IPS-20b (cell line): ENCODE measurements around the gene HOXB8.

Experiments
- H3K27ac ChIP-seq: one replicate; pipeline ENCODE4 v1.5.1; 2013; ENCODE audit warnings: low read length
- H3K27me3 ChIP-seq: 2 replicates; pipeline ENCODE4 v1.6.1; 2013; ENCODE audit warnings: mild to moderate bottlenecking, low read length, inconsistent platforms; ENCODE audit not compliant: insufficient read depth
- H3K36me3 ChIP-seq: 2 replicates; pipeline ENCODE4 v1.6.1; 2013; ENCODE audit warnings: low read depth, mild to moderate bottlenecking, inconsistent platforms, low read length, moderate library complexity; ENCODE audit not compliant: insufficient read depth
- H3K4me1 ChIP-seq: 2 replicates; pipeline ENCODE4 v1.6.1; 2013; ENCODE audit warnings: mild to moderate bottlenecking, control low read depth, inconsistent platforms, low read length, moderate library complexity; ENCODE audit not compliant: insufficient read depth
- H3K4me3 ChIP-seq: 2 replicates; pipeline ENCODE4 v1.5.1; 2013; ENCODE audit warnings: mild to moderate bottlenecking, low read length, inconsistent platforms
- H3K9ac ChIP-seq: 2 replicates; pipeline ENCODE4 v1.6.1; 2013; ENCODE audit warnings: low read depth, mild to moderate bottlenecking, inconsistent platforms, low read length, moderate library complexity
- H3K9me3 ChIP-seq: 2 replicates; pipeline ENCODE4 v1.6.1; 2013; ENCODE audit warnings: mild to moderate bottlenecking, low read depth, low read length, inconsistent platforms; ENCODE audit not compliant: insufficient read depth

The HOXB8 gene

DNA sequence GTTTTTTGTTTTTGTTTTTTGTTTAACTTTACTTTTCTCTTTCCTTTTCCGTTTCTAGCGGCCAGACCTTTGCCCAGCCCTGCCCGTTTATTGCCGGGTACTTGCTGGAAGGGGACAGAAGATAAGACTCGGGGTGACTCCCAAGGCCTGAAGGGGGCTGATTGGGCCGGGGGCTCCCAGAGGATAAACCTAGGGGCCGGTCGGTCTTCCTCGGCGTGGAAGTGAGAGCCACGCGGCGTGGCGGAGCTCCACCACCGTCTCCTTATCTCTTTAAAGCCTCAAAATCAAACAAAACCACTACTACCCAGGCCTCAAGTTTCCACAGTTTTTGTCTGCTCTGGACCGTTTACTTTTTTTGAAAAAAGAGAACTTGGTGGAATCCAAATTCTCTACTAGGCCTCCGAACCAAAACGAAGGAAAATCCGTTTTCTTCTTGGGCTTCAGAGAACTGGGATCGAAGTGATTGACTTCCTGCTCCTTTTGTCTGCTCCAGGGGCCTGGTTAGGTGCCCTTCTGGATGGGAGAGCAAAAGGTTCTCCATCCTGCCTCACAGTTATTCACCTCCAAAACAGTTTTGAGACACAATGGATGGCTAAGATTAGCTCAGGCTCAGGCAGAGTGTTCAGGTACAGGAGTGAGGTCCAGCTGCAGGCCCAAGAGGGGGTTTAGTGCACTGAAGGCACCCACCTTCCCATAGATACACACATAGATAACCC, 19.6 kb upstream of the HOXB8 start:
- H3K9ac ChIP-seq = no peak overlapping the region
- no peaks in the 10 kb centered on the region for H3K36me3 ChIP-seq

DNA sequence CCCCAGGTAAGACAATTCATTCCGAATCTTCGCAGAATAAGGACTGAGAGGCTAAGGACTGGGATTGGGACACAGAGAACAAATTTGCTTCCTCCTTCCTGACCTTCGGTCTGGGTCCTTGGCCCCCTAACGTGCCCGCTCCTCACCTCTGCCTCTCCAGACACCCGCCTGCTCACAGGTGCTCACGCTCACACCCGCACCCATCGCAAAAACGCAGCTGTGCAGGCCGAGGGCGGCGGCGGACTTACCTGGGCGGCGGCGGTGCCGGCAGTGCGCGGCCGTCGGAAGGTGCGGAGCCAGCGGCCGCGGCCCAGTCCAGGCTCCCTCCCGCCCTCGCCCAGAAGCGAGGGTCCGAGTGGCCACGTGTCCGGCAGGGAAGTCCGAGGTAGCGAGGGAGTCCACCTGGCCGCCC, 18.2 kb upstream of the HOXB8 start:
- no peaks in the 10 kb centered on the region for H3K4me1 ChIP-seq
- peaks cover 16% of the 10 kb centered on the region; the same call in 1 of the 2 replicates for H3K9me3 ChIP-seq
- H3K27me3 ChIP-seq = peaks cover 100% of the 10 kb centered on the region
- no peak overlapping the region for H3K27ac ChIP-seq
- H3K4me3 ChIP-seq = no peak overlapping the region
- H3K36me3 ChIP-seq = no peaks in the 10 kb centered on the region
- no peak overlapping the region for H3K9ac ChIP-seq

More for the DNA sequence above, 19.6 kb upstream of the HOXB8 start:
- H3K9me3 ChIP-seq = peaks cover 16% of the 10 kb centered on the region; the same call in 1 of the 2 replicates
- no peak overlapping the region for H3K27ac ChIP-seq
- H3K4me1 ChIP-seq = no peaks in the 10 kb centered on the region
- H3K4me3 ChIP-seq = no peak overlapping the region
- peaks cover 100% of the 10 kb centered on the region for H3K27me3 ChIP-seq

DNA sequence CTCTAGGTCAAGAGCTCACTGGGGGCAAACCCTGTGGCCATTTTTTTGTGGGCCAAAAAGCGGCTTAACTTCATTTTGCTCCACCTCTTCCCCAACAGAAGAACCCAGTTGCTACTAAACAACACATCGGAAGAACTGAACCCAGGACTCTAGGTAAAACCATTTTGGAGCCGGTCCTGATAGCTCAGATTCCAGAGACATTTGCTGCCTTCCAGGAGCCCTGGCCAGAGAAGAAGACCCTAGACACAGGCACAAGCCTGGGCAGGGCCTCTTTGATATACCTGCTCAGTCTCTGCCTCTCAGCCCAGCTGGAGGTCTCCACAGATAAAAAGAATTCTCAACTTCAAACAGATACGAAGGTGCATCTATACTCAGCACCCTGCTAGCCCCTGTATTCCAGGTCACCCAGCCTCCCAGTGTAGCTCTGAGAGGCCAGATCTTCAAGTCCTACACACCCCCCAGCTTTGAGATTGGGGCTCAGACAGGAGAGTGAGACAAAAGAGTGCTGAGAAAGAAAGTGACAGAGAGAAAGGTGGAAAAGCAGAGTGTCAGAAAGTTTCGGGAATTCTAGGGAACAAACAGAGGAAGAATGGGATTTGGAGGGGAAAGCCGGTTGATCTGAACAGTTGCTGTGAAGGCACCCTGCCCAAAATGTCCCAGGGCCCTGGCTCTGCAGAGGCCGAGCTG, 17.6 kb upstream of the HOXB8 start:
- Histone ChIP-seq H3K27me3 (peaks cover 100% of the 10 kb centered on the region), H3K27ac (no peak overlapping the region), H3K4me1 (no peaks in the 10 kb centered on the region), H3K36me3 (no peaks in the 10 kb centered on the region), H3K9ac (no peak overlapping the region), H3K4me3 (no peak overlapping the region), H3K9me3 (peaks cover 16% of the 10 kb centered on the region; the same call in 1 of the 2 replicates)

DNA sequence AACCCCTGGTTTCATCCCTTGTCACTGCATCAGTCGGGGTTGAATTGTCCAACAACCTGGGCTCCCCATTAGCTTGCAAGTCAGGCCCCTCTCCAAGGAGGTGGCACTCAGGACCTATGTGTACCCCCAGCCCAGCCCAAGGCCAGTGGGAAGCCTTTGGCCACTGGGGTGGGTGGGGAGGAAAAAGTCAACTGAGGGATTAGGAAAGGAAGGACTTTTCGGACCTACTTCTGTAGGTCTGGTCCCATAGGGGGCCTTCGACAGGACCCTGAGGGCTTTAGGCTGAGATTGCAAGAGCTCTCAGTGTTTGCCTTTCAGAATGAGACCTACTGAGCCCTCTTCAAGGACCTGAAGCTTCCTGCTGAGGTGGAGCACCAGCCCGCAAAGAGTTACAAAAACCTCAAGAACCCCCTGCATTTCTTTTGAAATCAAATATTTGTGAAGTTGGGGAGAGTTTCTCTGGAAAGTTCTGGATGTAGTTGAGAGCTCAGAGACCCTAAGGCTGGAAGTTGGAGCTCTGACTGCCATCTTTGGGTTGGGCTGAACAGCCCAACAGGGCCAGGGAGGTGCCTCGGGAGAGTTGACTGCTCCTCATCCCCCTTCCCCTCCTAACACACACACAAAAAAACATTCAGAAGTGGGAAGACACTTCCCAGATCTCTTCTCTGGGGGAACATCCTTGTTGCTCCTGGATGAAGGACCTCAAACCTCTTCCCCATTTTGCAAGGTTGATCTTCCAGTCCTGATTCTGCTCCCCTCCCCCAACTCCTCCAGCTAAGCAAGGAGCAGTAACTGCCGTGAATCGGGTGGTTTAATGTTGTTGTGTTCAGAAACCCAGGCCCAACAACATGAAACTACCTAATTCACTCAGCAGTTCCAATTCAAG, 16.8 kb upstream of the HOXB8 start:
- Histone ChIP-seq H3K4me3 (no peak overlapping the region), H3K27me3 (peaks cover 100% of the 10 kb centered on the region), H3K4me1 (no peaks in the 10 kb centered on the region), H3K9me3 (peaks cover 16% of the 10 kb centered on the region; the same call in 1 of the 2 replicates), H3K27ac (no peak overlapping the region), H3K9ac (no peak overlapping the region), H3K36me3 (no peaks in the 10 kb centered on the region)

DNA sequence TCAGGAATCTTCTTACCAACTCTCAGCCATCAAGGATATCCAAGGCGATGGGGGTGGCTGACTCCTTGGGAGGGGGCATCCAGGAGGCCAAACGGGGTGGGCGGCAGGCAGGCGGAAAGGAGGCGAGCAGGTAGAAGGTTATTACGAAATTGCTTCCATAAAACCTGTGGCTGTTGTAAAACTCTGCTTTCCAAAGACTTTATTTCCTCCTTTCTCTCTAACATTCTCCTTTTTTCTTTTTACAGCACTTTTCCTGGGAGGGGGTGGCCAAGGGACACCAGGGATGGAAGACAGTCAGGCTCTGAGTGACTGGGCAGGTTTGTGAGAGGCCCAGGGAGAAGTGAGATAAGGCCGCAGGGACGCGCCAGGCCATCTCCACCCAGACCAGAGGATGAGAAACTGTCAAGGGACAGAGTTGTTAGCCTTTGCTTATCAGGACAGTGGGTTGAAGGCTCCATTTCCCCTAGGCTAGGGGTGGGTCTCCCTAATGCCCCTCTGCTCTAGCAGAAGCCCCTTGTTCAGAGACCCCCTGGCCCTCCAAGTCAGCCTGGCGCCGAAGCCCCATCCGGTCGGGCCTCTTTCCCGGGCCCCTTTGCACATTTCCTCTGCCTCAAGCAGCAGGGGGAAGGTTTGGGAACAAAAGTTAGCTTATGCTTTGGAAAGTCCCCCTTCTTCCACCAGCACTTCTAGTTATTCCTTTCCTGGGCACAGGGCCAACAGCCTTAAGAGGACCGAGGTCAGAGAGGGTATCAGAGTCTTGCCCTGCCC, 16.0 kb upstream of the HOXB8 start:
- H3K27me3 ChIP-seq = peaks cover 100% of the 10 kb centered on the region
- H3K4me3 ChIP-seq = no peak overlapping the region
- no peaks in the 10 kb centered on the region for H3K4me1 ChIP-seq
- no peaks in the 10 kb centered on the region for H3K36me3 ChIP-seq
- H3K27ac ChIP-seq = no peak overlapping the region
- H3K9me3 ChIP-seq = peaks cover 16% of the 10 kb centered on the region; the same call in 1 of the 2 replicates
- no peak overlapping the region for H3K9ac ChIP-seq

DNA sequence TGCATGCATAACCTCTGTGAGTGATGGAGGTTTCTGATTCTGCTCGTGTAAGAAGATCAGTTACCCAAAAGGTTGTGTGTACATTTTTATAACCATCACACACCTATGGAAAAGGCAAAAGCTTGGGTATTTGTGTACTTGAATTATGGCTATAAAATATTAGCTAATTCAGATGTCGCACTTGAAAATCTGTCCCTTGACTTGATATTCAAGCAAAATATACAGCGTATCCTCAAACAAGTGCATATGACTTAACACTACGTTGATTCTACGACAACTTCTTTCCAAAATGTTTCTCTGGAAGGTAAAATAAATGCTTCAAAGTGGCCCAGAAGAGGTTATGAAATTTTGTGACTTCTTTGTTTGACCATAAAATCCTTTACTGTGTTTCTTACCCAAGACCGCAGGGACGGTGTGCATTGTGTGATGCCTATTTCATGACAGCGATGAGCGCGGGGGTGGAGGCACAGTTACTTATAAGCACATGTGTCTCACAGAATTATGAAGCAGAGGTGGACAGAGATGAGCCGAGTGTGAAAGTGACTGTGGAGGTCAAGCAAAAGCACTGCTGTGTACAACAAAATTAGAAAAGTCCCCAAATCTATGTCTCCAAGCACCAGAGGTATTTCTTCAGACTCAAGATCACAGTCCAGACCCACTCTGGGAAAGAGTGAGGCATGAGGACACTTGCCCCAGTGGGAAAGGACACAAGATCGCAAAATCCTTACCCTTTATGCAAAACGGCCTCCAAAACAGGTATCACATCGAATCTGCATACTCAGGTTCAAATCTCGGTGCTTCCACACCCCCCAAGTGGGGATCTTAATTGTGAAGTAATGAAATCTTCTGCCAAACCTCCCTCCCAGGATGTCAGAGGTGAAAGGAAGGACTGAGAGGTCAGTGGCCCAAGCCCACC, 15.2 kb upstream of the HOXB8 start:
- Histone ChIP-seq H3K4me3 (no peak overlapping the region), H3K27ac (no peak overlapping the region), H3K9ac (no peak overlapping the region), H3K36me3 (no peaks in the 10 kb centered on the region), H3K27me3 (peaks cover 100% of the 10 kb centered on the region), H3K4me1 (no peaks in the 10 kb centered on the region), H3K9me3 (peaks cover 16% of the 10 kb centered on the region; the same call in 1 of the 2 replicates)

DNA sequence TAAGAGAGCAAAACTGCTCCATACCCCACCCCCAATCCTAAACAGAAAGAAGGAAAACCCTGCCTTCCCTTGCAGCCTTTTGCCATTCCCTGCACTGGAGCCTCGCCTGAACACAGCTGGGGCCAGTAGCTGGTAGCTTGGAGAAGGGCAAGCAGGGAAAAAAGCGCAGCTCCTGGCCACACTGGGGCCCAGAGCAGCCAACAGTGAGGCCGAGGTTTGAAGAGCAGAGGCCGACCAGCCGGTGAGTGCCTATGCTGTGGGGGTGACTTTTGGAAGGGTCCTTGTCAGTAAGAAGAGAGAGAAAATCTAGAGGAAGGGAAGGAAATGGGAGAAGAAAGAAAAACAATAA, 14.3 kb upstream of the HOXB8 start:
- Histone ChIP-seq H3K9ac (no peak overlapping the region), H3K27me3 (peaks cover 100% of the 10 kb centered on the region), H3K27ac (no peak overlapping the region), H3K4me1 (no peaks in the 10 kb centered on the region), H3K4me3 (no peak overlapping the region), H3K36me3 (no peaks in the 10 kb centered on the region), H3K9me3 (peaks cover 16% of the 10 kb centered on the region; the same call in 1 of the 2 replicates)

DNA sequence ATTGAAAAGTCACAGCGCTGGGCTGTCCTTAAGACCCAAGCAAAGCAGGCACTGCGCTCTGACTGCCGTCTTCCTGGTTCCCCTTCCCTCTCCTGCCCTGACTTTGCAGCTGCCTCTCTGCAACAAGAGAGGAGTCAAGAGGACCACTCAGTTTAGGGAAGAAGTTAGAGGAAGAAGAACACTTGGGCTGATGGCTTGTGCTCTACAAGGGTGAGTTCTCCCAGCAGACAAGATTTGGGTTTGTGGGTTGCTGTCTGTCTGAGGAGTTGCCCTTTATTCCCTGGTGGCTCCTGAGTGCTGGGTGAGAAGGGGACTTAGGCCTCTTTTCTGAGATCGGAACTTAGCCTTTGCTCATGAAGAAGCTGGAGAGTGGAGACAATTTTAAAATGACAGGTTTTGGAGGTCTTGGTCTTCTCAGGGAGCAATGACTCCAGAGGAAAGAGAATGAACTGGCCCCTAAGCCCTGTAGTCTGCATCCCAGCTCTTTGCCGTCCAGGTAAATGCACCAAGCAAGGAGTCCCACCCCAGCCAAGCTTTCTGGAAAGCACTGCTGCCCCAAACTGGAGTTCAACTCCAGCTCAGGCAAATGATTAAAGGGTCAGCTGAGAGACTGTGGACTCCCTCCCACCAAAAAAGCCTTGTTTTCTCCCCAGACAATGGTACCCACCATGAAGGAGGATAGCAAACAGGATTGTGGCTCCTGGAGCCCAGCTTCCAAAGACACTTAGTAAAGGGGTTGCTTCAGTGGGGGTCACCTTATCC, 13.7 kb upstream of the HOXB8 start:
- H3K4me3 ChIP-seq = no peak overlapping the region

DNA sequence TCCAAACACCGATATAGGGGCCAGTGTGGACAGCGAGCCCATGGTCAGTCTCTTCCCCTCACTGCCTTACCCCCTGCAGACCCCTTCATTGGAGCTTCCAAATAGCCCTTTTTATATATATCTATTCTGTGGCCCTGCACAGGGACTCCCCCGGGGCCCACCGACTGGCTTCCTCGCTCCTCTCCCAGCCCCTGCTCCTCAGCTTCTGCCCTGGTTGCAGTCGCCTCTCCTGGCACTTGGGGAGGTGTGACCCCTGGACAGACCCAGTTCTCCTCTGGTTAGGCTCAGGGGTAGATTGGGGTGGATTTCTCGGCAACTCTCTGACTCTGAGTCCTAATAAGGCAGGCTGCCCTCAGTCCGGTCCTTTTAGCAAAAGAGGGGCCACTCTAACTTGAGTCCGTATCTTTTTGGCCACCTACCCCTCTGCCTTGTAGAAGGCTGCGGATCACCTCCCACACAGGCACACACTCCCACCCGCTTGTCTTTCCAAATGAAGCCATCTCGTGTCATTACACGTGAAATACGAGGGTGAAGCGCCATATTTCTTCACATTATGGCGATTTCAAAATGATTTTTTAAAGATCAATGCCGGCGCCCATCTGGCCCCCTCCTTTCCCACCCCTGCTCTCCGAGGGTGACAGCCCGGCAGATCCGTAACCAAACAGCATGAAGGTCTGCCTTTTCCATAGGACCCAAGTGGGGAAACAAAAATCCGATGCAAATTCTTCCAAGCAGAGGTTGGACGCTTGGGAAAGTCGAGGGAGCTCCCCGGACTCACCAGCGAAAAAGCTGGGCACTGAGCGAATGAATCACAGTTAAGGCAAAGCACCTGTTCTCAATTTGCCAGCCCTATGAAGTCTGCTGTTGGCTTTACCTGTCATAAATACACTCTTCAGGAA, 12.8 kb upstream of the HOXB8 start:
- H3K9ac ChIP-seq = no peak overlapping the region
- no peaks in the 10 kb centered on the region for H3K36me3 ChIP-seq
- H3K27ac ChIP-seq = no peak overlapping the region
- H3K4me1 ChIP-seq = no peaks in the 10 kb centered on the region
- peaks cover 100% of the 10 kb centered on the region for H3K27me3 ChIP-seq
- H3K9me3 ChIP-seq = peaks cover 16% of the 10 kb centered on the region
- no peak overlapping the region for H3K4me3 ChIP-seq

More for the DNA sequence above, 13.7 kb upstream of the HOXB8 start:
- Histone ChIP-seq H3K36me3 (no peaks in the 10 kb centered on the region), H3K9me3 (peaks cover 17% of the 10 kb centered on the region; the same call in 1 of the 2 replicates), H3K9ac (no peak overlapping the region), H3K4me1 (no peaks in the 10 kb centered on the region), H3K27ac (no peak overlapping the region), H3K27me3 (peaks cover 100% of the 10 kb centered on the region)
